CD4-positive, alpha-beta T cell treated with Interleukin-15 for 1 hour (primary cell): Measurements from ENCODE around the gene CYP27A1.

Source experiments
- DNase-seq: peaks from one replicate; pipeline ENCODE4 v3.0.0-alpha.2; 2020

CYP27A1 gene

GRCh38 chr2:218859988-218860831, 78.3 kb downstream of the CYP27A1 start:
- no peak for DNase-seq

DNA sequence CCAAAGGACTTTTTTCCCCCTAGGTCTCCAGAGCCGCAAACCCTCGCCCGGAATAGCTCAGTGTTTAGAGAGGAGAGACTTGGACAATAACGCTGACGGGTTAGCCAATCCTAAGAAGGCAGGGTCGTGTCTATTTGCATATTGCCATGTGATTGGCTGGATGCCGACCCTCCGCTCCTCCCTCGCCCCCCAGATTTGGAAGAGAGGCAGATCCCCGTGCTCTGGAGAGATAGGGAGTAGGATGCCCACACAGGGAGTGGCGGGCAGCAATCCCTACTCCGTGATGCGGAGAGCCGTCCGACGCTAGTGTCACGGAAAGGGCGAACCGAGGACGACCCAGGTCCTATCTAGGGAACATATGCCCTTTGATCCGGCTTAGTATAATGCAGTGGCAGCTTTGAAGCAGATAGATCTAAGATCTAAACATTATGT, 79.0 kb downstream of the CYP27A1 start:
- DNase-seq = no peak

- DNase-seq = no peak
These were observed 79.8 kb downstream of the CYP27A1 start for GRCh38 chr2:218861645-218862318.

DNA sequence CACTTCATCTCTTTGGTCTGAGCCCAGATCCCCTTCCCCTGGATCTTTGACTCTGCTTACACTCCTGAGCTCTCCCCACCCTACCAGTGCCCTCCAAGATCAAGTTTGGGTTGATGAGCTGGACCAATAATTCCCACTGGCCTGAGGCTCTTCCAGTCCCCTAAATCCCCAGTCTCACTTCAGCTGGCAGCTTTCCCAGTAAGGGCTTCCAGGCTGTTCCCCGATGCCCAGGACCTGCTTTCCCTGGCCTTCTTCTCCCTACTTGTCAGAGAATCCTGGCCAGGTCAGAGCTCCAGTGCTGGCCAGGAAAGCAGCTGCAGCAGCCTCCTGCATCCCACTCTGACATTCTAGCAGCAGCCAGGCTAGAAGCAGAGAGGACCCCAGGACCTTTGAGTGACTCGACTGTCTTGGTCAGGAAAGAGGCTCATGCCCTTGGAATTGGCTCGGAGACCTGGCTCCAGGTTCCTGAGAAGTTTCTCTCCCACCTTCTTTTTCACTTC, 81.1 kb downstream of the CYP27A1 start:
- DNase-seq = no peak
